Cardiac muscle cell (in vitro differentiated cells and primary cell): ENCODE data around the gene PFKFB2. TPM values are rescaled to one million over a fixed set of nuclear protein-coding genes. Genes with fewer than 3 reads are reported as not detected.

Experiments used
- DNase-seq, 2 donors: peaks; one replicate each; pipeline versions ENCODE4 v3.0.0 to v3.0.0-alpha.2; 2010 to 2017; ENCODE audit warnings: low read depth in 1 of 2, low spot score in 1 of 2
- H3K27ac ChIP-seq: fragments of 200-600 bp; sonication (generic); 2 replicates; pipeline ENCODE4 v1.5.1; 2016
- H3K27me3 ChIP-seq: fragments of 200-600 bp; sonication (generic); 2 replicates; pipeline ENCODE4 v1.6.0; 2016; ENCODE audit warnings: control low read depth
- H3K36me3 ChIP-seq: fragments of 200-600 bp; sonication (generic); 2 replicates; pipeline ENCODE4 v1.5.1; 2016; ENCODE audit warnings: control low read depth
- H3K4me1 ChIP-seq: fragments of 200-600 bp; sonication (generic); 2 replicates; pipeline ENCODE4 v1.8.1; 2017; ENCODE audit warnings: low read depth, mild to moderate bottlenecking, mixed run types
- H3K4me3 ChIP-seq: fragments of 200-600 bp; sonication (generic); 2 replicates; pipeline ENCODE4 v1.5.1; 2016; ENCODE audit warnings: mild to moderate bottlenecking
- H3K9me3 ChIP-seq: fragments of 200-600 bp; sonication (generic); 2 replicates; pipeline ENCODE4 v1.5.1; 2017; ENCODE audit warnings: low read depth, mild to moderate bottlenecking, control low read depth
- CTCF ChIP-seq: IDR thresholded peaks from 2 replicates; pipeline ENCODE4 v1.5.1; 2012; ENCODE audit warnings: low read depth, mild to moderate bottlenecking, low read length
- polyA plus RNA-seq: library from polyadenylated mRNA; unstranded; fragments of >200 nt; fragmentation: Nextera tagmentation; extraction: Ambion mirVana; gene quantifications from 2 replicates; pipeline ENCODE4 v1.2.1, GENCODE V29; 2016
- total RNA-seq: library from RNA; depleted of rRNA; stranded (reverse); fragments of >200 nt; gene quantifications from 2 replicates; pipeline ENCODE4 v1.2.3, GENCODE V29; 2016

Gene PFKFB2
- total and polyA plus RNA-seq, 2 experiments from 2014 or later: 3.6 to 6.0 TPM

GRCh38 chr1:207102146-207102545 is 49.1 kb downstream of the PFKFB2 start:
- H3K36me3 ChIP-seq: no peaks in the 10 kb centered on the region
- no peaks in the 10 kb centered on the region for H3K9me3 ChIP-seq
- no peak overlapping the region for H3K27ac ChIP-seq
- no peak overlapping the region for H3K4me3 ChIP-seq
- no peak for DNase-seq
- H3K4me1 ChIP-seq: no peaks in the 10 kb centered on the region
- H3K27me3 ChIP-seq: no peaks in the 10 kb centered on the region
- TF ChIP-seq CTCF: no peak

DNA sequence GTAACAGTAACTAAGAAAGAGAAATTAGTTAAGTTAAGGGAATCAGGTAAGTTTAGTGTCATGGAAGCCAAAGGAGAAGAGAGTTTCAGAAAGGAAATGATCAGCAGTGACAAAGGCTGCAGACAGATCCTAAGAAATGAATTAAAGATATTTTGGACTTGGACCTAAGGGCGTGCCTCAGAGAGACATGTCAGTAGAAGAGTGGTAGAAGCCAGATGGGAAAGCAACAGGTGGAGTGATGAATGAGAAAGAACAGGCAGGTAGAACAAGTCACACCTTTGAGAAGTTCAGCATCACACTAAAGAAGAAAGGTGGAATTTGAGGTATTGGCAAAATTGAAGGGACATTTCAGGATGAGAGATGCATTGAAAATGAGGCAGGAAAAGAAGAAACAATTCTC is 49.6 kb downstream of the PFKFB2 start:
- H3K4me3 ChIP-seq: no peak overlapping the region
- H3K27ac ChIP-seq: no peak overlapping the region
- no peak for TF ChIP-seq CTCF
- no peaks in the 10 kb centered on the region for H3K9me3 ChIP-seq
- no peaks in the 10 kb centered on the region for H3K36me3 ChIP-seq
- no peaks in the 10 kb centered on the region for H3K4me1 ChIP-seq
- DNase-seq: no peak
- H3K27me3 ChIP-seq: no peaks in the 10 kb centered on the region

- Histone ChIP-seq H3K9me3 (no peaks in the 10 kb centered on the region), H3K36me3 (no peaks in the 10 kb centered on the region), H3K27ac (no peak within 1 kb of the TSS), H3K4me1 (no peaks in the 10 kb centered on the region), H3K4me3 (no peak within 1 kb of the TSS), H3K27me3 (no peaks in the 10 kb centered on the region)
- TF ChIP-seq CTCF: no peak
- no peak for DNase-seq
Observed at GRCh38 chr1:207103892-207104373, 50.9 kb downstream of the PFKFB2 start, which contains the start of gene C4BPA. Gene C4BPA, plus strand, starts transcription at chr1:207104233. Its CDS starts 8,793 bp downstream, at chr1:207113026.

GRCh38 chr1:207109004-207109403 is 55.9 kb downstream of the PFKFB2 start:
- H3K4me3 ChIP-seq: no peak overlapping the region
- H3K27ac ChIP-seq: no peak overlapping the region
- H3K9me3 ChIP-seq: no peaks in the 10 kb centered on the region
- no peaks in the 10 kb centered on the region for H3K36me3 ChIP-seq
- no peak for DNase-seq
- H3K27me3 ChIP-seq: no peaks in the 10 kb centered on the region
- no peaks in the 10 kb centered on the region for H3K4me1 ChIP-seq
- TF ChIP-seq CTCF: no peak

- Histone ChIP-seq H3K4me1 (no peaks in the 10 kb centered on the region), H3K27me3 (no peaks in the 10 kb centered on the region), H3K36me3 (no peaks in the 10 kb centered on the region), H3K27ac (no peak overlapping the region), H3K4me3 (no peak overlapping the region), H3K9me3 (no peaks in the 10 kb centered on the region)
- DNase-seq: no peak
- no peak for TF ChIP-seq CTCF
Observed at GRCh38 chr1:207112616-207113296, 59.7 kb downstream of the PFKFB2 start.
